SK-N-SH (cell line): ENCODE results near the gene RASGEF1C. TPM values are rescaled to one million over a fixed set of nuclear protein-coding genes. Genes with fewer than 3 reads are reported as not detected.

Experiments
- CTCF ChIA-PET: fragments of 300-600, 350-600 bp; formaldehyde crosslinking; extraction: SDS; loops from one replicate; lab custom pipeline; 2021; lab: Yijun Ruan, JAX
- POLR2A ChIA-PET: fragments of 350-600 bp; sonication (Branson Sonifier 250); formaldehyde crosslinking; extraction: SDS; loops from one replicate; lab custom pipeline; 2020; ENCODE audit warnings: antibody characterized with exemption, inconsistent platforms; lab: Yijun Ruan, JAX
- DNase-seq: peaks from one replicate; pipeline ENCODE4 v3.0.0; 2012
- H2AFZ ChIP-seq: fragments of 200-600 bp; sonication (generic); 2 replicates; pipeline ENCODE4 v1.8.1; 2016; ENCODE audit warnings: antibody characterized with exemption, mild to moderate bottlenecking, low read depth
- H3F3A ChIP-seq: fragments of 200-600 bp; sonication (generic); replicated peaks from 2 replicates; pipeline ENCODE3; 2016; ENCODE audit warnings: antibody characterized with exemption, mild to moderate bottlenecking; ENCODE audit not compliant: insufficient read depth
- H3K27ac ChIP-seq, 2 experiments: fragments of 200-500 bp in 1 of 2; fragments of 200-600 bp in 1 of 2; sonication (Bioruptor generic) in 1 of 2; sonication (generic), shearing (Covaris generic) in 1 of 2; 2 replicates each; pipeline versions ENCODE4 v1.5.1 to v1.6.1; 2014 to 2016; ENCODE audit warnings: low read depth in 2 of 2, inconsistent platforms in 1 of 2, low read length in 1 of 2, mild to moderate bottlenecking in 1 of 2, mixed read lengths in 1 of 2
- H3K27me3 ChIP-seq: fragments of 200-600 bp; sonication (generic), shearing (Covaris generic); 2 replicates; pipeline ENCODE4 v1.6.1; 2016; ENCODE audit warnings: mixed run types; ENCODE audit not compliant: insufficient read depth
- H3K36me3 ChIP-seq, 2 experiments: fragments of 200-500 bp in 1 of 2; fragments of 200-600 bp in 1 of 2; sonication (Bioruptor generic) in 1 of 2; sonication (generic) in 1 of 2; replicated peaks in 1 of 2; 2 replicates each; pipeline versions ENCODE3 to v1.5.1; 2014 to 2016; ENCODE audit warnings: low read length in 1 of 2, mild to moderate bottlenecking in 1 of 2; ENCODE audit not compliant: insufficient read depth in 2 of 2, control insufficient read depth in 1 of 2
- H3K4me1 ChIP-seq, 2 experiments: fragments of 200-500 bp in 1 of 2; fragments of 200-600 bp in 1 of 2; sonication (Bioruptor generic) in 1 of 2; sonication (generic), shearing (Covaris generic) in 1 of 2; 2 replicates each; pipeline versions ENCODE4 v1.5.1 to v1.6.1; 2014 to 2016; ENCODE audit warnings: low read depth in 1 of 2, low read length in 1 of 2, mixed run types in 1 of 2; ENCODE audit not compliant: insufficient read depth in 2 of 2, control insufficient read depth in 1 of 2
- H3K4me2 ChIP-seq: fragments of 200-600 bp; sonication (generic), shearing (Covaris generic); 2 replicates; pipeline ENCODE4 v1.6.1; 2017; ENCODE audit warnings: mixed run types
- H3K4me3 ChIP-seq, 2 experiments: fragments of 200-500 bp in 1 of 2; fragments of 200-600 bp in 1 of 2; sonication (Bioruptor generic) in 1 of 2; sonication (generic), shearing (Covaris generic) in 1 of 2; 2 replicates each; pipeline versions ENCODE4 v1.5.1 to v1.8.1; 2014 to 2016; ENCODE audit warnings: low read depth in 2 of 2, inconsistent platforms in 1 of 2, low read length in 1 of 2, mild to moderate bottlenecking in 1 of 2, mixed read lengths in 1 of 2, moderate library complexity in 1 of 2
- H3K79me2 ChIP-seq: fragments of 200-600 bp; sonication (generic); 2 replicates; pipeline ENCODE4 v1.8.1; 2017; ENCODE audit warnings: mild to moderate bottlenecking; ENCODE audit not compliant: insufficient read depth
- H3K9ac ChIP-seq: fragments of 200-600 bp; sonication (generic); 2 replicates; pipeline ENCODE4 v1.6.1; 2017; ENCODE audit warnings: mixed run types
- H3K9me2 ChIP-seq: fragments of 200-600 bp; sonication (generic); 2 replicates; pipeline ENCODE4 v1.6.1; 2017; ENCODE audit warnings: mixed run types
- H3K9me3 ChIP-seq: fragments of 200-600 bp; sonication (generic); 2 replicates; pipeline ENCODE4 v1.6.1; 2017; ENCODE audit warnings: mixed run types, mild to moderate bottlenecking, moderate library complexity
- H4K20me1 ChIP-seq: fragments of 200-600 bp; sonication (generic); 2 replicates; pipeline ENCODE4 v1.6.1; 2017; ENCODE audit warnings: mild to moderate bottlenecking, mixed run types; ENCODE audit not compliant: insufficient read depth
- CHD2 ChIP-seq: fragments of 150-350 bp; IDR thresholded peaks from 2 replicates; pipeline ENCODE4 v1.6.1; 2018; ENCODE audit warnings: low read length; ENCODE audit not compliant: partially characterized antibody
- CTCF ChIP-seq: fragments of 200-600 bp; sonication (generic); IDR thresholded peaks from 2 replicates; pipeline ENCODE4 v1.6.1; 2017; ENCODE audit warnings: antibody characterized with exemption, mild to moderate bottlenecking, moderate library complexity
- EZH2phosphoT487 ChIP-seq: fragments of 200-600 bp; sonication (generic); IDR thresholded peaks from 2 replicates; pipeline ENCODE4 v1.6.1; 2017; ENCODE audit warnings: low read depth, mixed run types, mild to moderate bottlenecking, antibody characterized with exemption, moderate library complexity, borderline replicate concordance
- FOXM1 ChIP-seq: IDR thresholded peaks from 2 replicates; pipeline ENCODE4 v1.4.0; 2012; ENCODE audit warnings: low read depth, mild to moderate bottlenecking
- MAX ChIP-seq: IDR thresholded peaks from 2 replicates; pipeline ENCODE4 v1.4.0; 2012; ENCODE audit warnings: low read depth
- MEF2A ChIP-seq: IDR thresholded peaks from 2 replicates; pipeline ENCODE4 v1.4.0; 2012; ENCODE audit warnings: low read depth, borderline replicate concordance
- MXI1 ChIP-seq: IDR thresholded peaks from 2 replicates; pipeline ENCODE4 v1.6.1; 2012; ENCODE audit warnings: mild to moderate bottlenecking, low read depth, low read length, improper control_type of control experiment
- NFIC ChIP-seq: IDR thresholded peaks from 2 replicates; pipeline ENCODE4 v1.4.0; 2012; ENCODE audit warnings: borderline replicate concordance
- NRF1 ChIP-seq: IDR thresholded peaks from 2 replicates; pipeline ENCODE4 v1.6.1; 2012; ENCODE audit warnings: low read depth, mild to moderate bottlenecking, low read length
- POLR2AphosphoS5 ChIP-seq: IDR thresholded peaks from 2 replicates; pipeline ENCODE4 v1.6.1; 2012; ENCODE audit warnings: low read depth, low read length
- RAD21 ChIP-seq: IDR thresholded peaks from 2 replicates; pipeline ENCODE4 v1.6.1; 2012; ENCODE audit warnings: mild to moderate bottlenecking, low read length
- RCOR1 ChIP-seq: fragments of 150-350 bp; IDR thresholded peaks from 2 replicates; pipeline ENCODE4 v1.6.1; 2017; ENCODE audit warnings: antibody characterized with exemption, low read length
- REST ChIP-seq: IDR thresholded peaks from 2 replicates; pipeline ENCODE4 v1.6.1; 2012; ENCODE audit warnings: mild to moderate bottlenecking, low read depth, low read length, moderate library complexity
- RFX5 ChIP-seq: IDR thresholded peaks from 2 replicates; pipeline ENCODE4 v1.6.1; 2012; ENCODE audit warnings: mild to moderate bottlenecking, improper control_type of control experiment, low read length
- SIN3A ChIP-seq: IDR thresholded peaks from 2 replicates; pipeline ENCODE4 v1.6.1; 2012; ENCODE audit warnings: low read depth, mild to moderate bottlenecking, low read length, moderate library complexity, borderline replicate concordance
- TAF1 ChIP-seq: IDR thresholded peaks from 2 replicates; pipeline ENCODE4 v1.6.1; 2012; ENCODE audit warnings: low read depth, mild to moderate bottlenecking, low read length, moderate library complexity, borderline replicate concordance
- TCF12 ChIP-seq: IDR thresholded peaks from 2 replicates; pipeline ENCODE4 v1.4.0; 2012
- TEAD4 ChIP-seq: IDR thresholded peaks from 2 replicates; pipeline ENCODE4 v1.4.0; 2012; ENCODE audit warnings: mild to moderate bottlenecking, borderline replicate concordance; ENCODE audit not compliant: insufficient read depth
- USF1 ChIP-seq: IDR thresholded peaks from 2 replicates; pipeline ENCODE4 v1.4.0; 2012; ENCODE audit warnings: low read depth, borderline replicate concordance
- ZBTB33 ChIP-seq: IDR thresholded peaks from 2 replicates; pipeline ENCODE4 v1.4.0; 2012; ENCODE audit warnings: low read depth, borderline replicate concordance
- WGBS: methylation state at CpG from one replicate; pipeline ENCODE4 v1.1.6; 2017; ENCODE audit warnings: low lambda C conversion rate; 5-methylcytosine and 5-hydroxymethylcytosine counted together
- polyA plus RNA-seq, 3 experiments: library from polyadenylated mRNA; depleted of rRNA; stranded (reverse); fragments of >200 nt; gene quantifications; 2 replicates each; pipeline ENCODE4 v1.2.3, GENCODE V29; 2012

RASGEF1C gene
- polyA plus RNA-seq, 1 of the 3 experiments (the other 2 are of a cell fraction), result not detected

- TF ChIP-seq REST (no peak), EZH2phosphoT487 (no peak), SIN3A (no peak), MXI1 (no peak), TEAD4 (no peak), NRF1 (no peak), MEF2A (no peak)
These were observed 36.4 kb downstream of the RASGEF1C start (continued) for GRCh38 chr5:180172447-180173197.

- no peak overlapping the region for H3K4me2 ChIP-seq
- H3K79me2 ChIP-seq, result no peaks in the 10 kb centered on the region
- WGBS, result 68% methylated on average over 7 of the region's 14 CpGs
- no peak overlapping the region for H3K9ac ChIP-seq
- H3K9me2 ChIP-seq, result no peaks in the 10 kb centered on the region
- no peak overlapping the region for H3K27ac ChIP-seq
- no peaks in the 10 kb centered on the region for H3K9me3 ChIP-seq
- CTCF ChIA-PET, result interaction anchor here (2.1 to 3.0 kb wide), 3 partner anchors 10 to 45 kb away, joined by 6 to 12 read pairs (median 10); partner anchors contain the start of gene RASGEF1C
- H2AFZ ChIP-seq, result no peak overlapping the region
- H3K27me3 ChIP-seq, result no peaks in the 10 kb centered on the region
- DNase-seq, result no peak
- no peaks in the 10 kb centered on the region for H3K36me3 ChIP-seq
- H3F3A ChIP-seq, result no peaks in the 10 kb centered on the region
- H3K4me1 ChIP-seq, result peaks cover 0 to 15% of the 10 kb centered on the region in 2 experiments; a peak in 1 of 4 replicates
- POLR2A ChIA-PET, result no interaction called here
- no peaks in the 10 kb centered on the region for H4K20me1 ChIP-seq
- H3K4me3 ChIP-seq, result no peak overlapping the region
- no peak for TF ChIP-seq ZBTB33
- TF ChIP-seq NFIC, result no peak
- TF ChIP-seq MAX, result no peak
- no peak for TF ChIP-seq FOXM1
- no peak for TF ChIP-seq RAD21
- TF ChIP-seq TAF1, result no peak
- TF ChIP-seq NRF1, result no peak
- TF ChIP-seq RFX5, result no peak
- TF ChIP-seq EZH2phosphoT487, result no peak
- TF ChIP-seq USF1, result no peak
- no peak for TF ChIP-seq POLR2AphosphoS5
- no peak for TF ChIP-seq TCF12
- TF ChIP-seq RCOR1, result no peak
- TF ChIP-seq CTCF, result no peak
- no peak for TF ChIP-seq CHD2
These were observed 37.4 kb downstream of the RASGEF1C start for GRCh38 chr5:180171568-180172094.
